C1 segment of cervical spinal cord (tissue), 14 donors: ENCODE measurements around the gene KLHL29.

Experiments
- DNase-seq, 14 donors: peaks; one replicate each; lab custom pipeline; 2025; lab: John Stamatoyannopoulos, UW

Gene KLHL29

DNA sequence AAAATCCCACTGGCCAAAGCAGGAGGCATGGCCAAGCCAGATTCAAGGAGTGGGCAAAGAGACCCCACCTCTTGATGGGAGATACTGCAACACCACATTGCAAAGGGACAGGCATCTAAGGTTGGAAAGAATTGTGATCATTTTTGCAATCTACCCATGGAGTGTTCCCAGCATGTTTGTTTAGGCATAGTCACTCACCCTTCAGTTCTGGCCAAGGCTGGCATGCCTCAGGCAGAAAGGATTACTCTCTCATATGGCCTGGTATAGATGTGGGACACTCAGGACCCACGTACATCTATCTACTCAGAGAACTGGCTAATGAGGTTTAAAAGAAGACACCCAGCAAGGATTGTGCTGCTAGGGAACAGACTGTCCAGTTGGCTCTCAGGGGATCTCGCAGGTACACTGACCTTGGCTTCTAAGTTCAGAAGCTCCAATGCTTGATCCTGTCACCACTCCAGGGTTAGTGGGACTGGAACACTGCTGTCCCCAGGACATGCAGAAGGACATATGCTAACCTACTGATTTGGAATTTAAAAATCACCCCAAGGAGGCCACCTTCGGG, 183.7 kb downstream of the KLHL29 start:
- no peak for DNase-seq

GRCh38 chr2:23569761-23570365, 184.9 kb downstream of the KLHL29 start:
- DNase-seq = no peak

GRCh38 chr2:23571085-23571484, 186.1 kb downstream of the KLHL29 start:
- DNase-seq = no peak

DNA sequence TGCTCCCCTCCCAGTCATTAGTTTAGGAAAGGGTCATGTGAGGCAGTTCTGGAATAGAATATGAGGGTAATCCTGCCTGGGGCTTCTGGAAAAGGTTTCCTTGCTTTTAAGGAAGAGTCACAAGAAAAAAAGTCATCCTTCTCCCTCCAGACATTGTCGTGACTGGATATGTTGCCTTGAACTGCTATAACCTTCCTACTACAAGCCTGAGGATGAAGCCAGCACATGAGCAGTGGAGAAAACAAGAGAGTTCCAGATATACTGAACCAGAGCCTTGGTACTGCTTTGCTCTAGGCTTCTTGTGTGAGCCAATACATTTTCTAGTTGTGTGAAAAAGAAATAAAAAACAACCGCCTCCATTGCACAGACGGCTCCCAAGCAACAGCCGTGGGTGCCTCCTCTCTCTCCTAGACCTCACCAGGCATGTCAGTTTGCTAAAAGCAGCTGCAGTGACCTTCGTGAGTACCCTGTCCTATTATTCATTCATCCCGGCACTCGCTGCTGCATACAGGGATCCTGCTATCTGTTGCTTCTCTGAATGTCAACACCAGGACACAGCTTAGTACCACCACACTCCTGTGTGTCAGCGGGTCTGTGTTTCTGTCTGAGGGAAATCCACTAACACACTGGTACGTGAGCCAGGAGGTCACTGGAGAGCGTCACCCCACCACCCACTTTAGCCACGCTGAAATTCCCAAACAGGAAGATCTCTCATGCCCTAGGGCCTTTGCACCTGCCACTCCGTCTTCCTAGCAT, 186.7 kb downstream of the KLHL29 start:
- DNase-seq = no peak

GRCh38 chr2:23574919-23575654, 190.1 kb downstream of the KLHL29 start:
- no peak for DNase-seq

DNA sequence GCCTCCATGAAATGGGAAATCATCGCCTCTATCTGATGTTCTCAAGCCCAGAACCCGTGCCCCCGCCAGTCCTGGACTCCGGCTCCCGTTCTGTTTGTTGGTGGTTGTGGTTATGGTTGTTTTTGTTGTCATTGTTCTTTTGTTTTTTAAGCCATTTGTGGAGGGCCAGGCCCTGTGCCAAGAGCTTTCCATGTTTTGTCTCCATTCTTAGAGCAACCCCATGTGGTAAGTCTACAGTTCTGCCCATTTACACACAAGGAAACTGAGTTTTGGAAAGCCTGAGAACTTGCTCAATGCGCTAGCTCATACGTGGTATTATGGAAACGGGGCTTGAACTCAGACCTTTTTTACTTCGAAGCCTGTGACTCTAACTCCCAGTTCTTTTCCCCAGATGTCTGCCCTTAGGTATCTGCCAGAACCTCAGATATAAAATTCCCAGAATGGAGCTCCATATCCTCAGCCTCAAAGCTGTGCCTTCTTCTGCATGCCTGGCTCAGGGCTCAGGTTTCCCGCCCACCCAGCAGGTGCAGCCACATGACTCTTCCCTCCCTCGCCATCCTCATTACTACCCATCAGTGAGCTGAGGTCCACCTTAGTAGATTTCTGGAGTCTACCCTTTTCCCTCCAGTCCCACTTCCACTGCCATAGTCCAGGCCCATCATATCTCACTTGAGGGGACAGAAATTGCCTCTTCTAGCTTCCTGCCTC, 194.1 kb downstream of the KLHL29 start:
- DNase-seq = no peak

DNA sequence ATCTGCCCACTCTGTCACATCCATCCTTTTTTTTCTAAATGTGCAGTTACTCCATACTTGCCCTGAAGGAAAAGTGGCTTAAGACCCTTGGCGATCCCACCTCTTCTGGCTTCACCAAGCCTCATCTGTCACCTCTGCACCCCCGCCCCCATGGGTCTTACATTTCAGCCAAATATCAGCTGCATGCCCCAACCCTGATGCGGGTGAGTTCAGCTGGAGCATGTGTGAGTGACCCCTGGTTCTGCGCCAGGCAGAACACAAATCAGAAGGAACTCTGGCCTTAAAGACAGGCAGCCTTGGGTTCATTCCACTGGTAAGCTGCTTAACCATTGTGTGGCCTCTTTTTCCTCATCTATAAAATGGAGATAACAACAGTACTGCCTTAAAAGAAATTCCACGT, 194.7 kb downstream of the KLHL29 start:
- no peak for DNase-seq

DNA sequence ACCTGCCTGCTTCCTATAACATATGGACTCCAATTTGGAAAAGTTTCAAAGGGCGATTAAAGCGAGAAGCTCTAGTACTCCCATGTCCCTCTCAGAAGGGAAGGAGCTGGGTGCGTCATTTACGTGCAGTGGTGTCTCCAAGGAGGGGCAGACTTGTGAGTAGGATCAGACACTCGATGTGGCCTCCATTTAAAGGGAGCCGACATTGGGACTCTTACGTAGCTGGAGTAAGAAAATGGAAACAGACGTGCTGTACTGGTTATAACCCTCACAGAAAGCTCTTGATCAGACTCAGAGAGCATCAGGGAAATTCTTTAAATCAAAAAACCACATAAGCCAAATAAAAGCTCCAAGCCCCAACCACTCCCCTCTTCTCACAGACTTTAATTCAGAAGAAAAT, 198.5 kb downstream of the KLHL29 start:
- no peak for DNase-seq

DNA sequence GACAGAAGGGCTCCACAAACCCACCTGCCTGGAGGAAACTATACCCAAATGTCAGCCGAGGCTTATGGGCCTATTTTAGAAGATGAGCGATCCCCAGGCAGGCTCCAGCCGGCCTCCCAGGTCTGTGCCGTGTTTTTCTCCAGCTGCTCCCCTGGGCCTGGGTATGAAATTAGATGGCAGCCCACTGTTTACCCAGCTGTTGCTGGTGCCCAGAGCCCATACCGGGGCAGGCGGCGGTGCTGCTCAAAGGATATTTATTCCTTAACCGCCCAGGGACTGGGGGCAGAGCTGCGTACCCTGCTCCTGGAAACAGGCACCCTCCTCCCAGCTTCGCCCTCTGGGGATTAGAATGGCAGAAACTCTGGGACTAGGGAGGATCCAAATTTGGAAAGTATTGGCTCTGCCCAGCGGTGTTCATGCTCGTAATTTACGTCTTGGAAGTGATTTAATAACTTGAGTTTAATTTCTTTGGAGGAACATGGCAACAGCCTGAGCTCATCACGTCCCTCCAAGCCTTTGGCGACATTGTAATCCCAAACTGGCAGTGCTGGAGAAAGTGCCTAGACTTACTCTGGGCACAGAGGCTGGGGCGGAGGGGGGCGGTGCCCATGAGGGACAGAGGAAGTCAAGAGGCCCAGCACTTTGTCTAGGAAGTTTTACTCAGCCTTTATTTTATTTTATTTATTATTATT, 199.2 kb downstream of the KLHL29 start:
- no peak for DNase-seq

DNA sequence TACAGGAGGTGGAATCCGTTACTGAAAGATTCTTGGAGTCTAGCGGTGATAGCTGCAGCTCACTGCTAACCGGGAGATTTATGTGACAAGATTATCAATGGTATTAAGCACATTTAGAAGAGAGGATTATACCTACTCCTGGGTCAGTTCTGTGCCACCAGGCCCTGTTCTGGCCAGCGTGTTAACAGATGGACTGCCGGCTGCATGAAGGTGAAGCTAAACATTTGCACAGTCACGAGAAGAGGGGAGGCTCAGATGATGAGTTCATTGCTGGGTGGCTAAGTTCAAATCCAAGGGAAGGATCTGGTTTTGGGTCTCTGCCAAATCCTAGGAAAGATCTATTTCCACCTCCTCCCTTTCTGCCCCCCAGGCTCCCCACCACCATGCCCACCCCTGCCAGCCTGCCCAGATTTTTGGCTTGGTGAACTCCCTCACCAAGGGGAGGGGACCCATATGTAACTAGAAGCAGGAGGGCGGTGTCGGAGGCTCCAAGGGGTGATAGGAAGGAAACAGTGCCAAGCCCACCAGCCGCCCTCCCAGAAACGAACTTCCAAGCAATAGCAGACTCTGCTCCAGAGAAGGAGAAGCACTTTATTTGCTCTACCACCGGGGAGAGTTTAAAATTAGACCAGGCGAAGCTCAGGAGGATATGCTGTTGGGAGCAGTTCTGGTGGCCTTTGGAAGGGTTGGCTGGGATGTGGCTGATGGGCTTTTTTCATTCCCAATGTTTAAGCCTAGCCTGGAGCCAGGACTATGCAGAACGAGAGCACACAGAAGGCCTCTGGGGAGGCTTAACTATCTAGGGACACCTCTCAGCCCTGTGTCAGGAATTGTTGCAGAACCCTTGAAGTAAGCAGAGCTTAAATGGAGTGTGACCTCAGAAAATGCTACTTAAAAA, 200.5 kb downstream of the KLHL29 start:
- no peak for DNase-seq

- DNase-seq = no peak
Measured at GRCh38 chr2:23586741-23587306, 201.8 kb downstream of the KLHL29 start.

- DNase-seq = no peak
Measured at GRCh38 chr2:23587341-23587880, 202.4 kb downstream of the KLHL29 start.

DNA sequence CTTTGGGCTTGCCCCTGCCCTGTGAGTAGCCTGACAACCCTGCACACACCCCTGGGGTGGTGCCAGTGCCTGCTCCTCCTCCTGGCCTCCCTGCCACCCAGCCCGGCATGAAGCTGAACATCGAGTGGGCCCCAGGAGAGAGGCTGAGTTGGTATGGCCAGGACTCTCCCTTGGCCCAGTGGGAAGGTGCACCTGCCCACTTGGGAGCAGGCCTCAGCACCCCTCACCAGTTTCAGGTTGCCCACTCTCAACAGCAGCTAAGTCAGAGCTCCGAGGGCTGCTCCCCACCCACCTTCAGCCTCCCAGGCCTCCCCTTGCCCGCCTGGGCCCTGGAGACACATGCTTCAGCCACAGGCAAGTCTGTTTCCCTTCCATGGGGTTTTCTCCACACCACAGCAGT, 203.1 kb downstream of the KLHL29 start:
- no peak for DNase-seq

DNA sequence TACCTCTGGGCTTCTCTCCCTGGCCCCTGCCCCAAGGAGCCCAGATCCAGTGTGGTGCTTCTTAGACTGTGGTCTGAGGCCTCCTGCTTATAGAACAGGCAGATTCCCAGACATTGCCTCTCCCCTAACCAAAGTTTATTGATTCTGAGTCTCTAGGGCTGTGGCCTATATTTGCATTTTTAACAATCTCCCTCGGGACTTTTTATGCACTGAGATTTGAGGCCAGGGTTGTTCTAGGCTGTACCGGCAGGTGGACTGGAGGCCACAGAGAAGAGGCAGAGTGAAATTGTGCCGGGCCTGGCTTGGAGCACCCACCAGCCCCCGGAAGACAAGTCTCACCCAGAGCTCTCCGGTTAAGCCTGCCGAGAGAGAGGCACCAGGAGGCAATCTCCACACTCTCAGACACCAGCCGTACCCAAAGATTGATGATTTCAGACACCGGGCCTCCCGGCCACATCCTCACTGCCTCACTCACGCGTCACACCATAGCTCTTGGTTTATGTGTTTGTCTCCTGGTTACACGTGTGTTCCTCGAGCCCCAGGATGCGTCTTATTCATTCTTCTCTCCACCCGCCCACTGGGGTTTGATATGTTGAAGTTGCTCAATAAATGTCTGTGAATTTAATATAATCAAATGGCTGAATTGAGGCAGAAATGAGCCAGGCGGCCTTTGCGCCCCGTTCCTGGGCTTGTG, 203.7 kb downstream of the KLHL29 start:
- DNase-seq = no peak

DNA sequence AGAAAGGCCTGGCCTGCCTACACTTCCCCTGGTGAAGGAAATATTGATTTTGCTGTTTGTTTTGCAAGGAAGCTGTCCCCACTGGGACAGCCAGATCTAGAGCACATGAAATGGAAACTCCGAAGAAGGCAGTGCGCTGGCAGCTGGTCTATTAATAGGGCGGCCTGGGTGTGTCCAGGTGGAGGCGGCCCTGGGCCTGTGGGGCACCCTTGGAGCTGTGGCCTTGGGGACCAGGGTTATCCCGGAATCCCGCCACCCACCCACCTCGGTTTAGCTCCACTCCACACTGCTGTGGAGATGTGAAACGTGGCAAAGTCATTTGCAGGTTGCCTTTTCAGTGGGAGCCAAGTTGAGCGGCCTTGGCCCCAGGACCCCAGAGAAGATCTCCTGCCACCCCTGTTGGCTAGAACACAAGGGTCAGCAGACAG, 204.3 kb downstream of the KLHL29 start:
- DNase-seq = no peak

- no peak for DNase-seq
Measured at GRCh38 chr2:23589739-23590138, 204.8 kb downstream of the KLHL29 start.

DNA sequence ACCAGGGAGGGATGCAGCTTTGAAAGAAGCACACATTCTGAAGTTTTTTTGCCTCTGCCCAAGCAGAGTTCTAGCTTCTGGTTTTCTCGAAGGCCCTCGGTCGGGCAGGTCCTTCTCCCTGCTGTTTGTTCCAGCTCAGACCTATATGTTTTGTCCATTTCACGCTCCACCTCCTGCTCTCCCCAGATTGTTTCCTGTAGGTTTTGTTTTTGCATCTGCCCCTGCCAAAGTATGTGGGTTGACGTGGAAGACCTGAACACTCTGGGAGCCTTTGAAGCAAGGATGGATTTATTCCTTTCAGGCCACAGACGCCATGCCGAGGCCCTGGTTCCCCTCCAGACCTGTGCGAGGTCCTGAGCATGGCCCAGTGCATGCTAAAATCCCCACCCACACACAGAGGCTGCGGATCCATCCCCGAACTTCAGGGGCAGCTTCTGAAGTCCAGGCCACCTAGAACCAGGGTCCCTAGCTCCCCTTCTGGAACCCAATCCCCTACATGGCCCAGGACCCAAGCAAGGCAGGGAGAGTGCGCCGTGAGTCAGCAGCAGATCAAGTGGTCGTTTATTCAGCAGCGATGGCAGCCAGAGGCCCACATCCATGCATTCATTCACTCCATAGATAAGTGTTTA, 205.4 kb downstream of the KLHL29 start:
- no peak for DNase-seq

DNA sequence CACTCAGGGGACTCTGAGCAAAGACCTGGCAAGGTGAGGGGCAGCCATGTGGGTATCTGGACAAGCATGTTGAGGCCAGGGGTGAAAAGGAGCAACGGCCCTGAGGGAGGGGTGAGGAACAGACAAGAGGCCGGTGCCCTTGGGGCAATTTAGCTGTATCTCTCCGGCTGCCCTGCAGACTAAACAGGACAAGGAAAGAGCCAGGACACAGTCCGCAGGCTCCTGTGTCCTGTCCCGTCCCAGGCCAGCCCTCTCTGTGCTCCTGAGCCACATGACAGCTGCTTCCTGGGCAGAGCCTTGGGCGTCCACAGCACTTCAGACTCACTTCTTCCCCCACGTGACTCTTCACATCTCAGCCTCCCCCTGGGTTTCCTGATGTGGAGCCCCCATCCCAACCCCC, 206.1 kb downstream of the KLHL29 start:
- DNase-seq = no peak
